ENCODE measurements around the gene INSL6.
A peak's percentile ranks its signal among the peaks of the same experiment; 100 is the strongest.

Gene INSL6, protein sequence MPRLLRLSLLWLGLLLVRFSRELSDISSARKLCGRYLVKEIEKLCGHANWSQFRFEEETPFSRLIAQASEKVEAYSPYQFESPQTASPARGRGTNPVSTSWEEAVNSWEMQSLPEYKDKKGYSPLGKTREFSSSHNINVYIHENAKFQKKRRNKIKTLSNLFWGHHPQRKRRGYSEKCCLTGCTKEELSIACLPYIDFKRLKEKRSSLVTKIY

DNA sequence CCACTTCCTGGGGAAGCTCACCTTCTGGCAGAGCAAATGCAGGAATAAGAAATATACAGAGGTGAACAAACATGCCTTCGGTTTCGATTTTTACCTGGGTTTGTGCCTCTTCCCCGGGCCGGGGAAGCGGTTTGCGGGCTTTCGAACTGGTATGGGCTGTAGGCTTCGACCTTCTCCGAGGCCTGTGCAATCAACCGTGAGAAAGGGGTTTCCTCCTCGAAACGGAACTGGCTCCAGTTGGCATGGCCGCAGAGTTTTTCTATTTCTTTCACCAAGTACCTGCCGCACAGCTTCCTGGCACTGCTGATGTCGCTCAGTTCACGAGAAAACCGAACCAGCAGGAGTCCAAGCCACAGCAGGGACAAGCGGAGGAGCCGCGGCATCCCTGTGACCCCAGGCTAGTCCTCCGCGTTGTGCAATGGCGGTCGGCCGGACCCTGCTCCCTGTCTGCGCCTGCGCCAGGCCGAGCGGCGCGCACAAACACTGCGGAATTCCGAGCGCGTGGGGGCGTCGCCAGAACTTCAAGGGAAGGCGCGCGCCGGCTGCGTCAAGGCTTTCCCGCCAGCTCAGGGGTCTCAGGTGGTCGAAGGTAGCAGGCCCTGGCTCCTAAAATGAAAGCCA, at the start of gene INSL6:
Gene INSL6 (minus strand): TSS at position 420 of the 621 bp plus-strand sequence. CDS start 37 bp downstream, at position 383.
- H3K4me3 ChIP-seq (ENCODE audit: control insufficient read depth, low read depth, low read length) = no peak within 1 kb of the TSS
- TF ChIP-seq, protein P1, sequence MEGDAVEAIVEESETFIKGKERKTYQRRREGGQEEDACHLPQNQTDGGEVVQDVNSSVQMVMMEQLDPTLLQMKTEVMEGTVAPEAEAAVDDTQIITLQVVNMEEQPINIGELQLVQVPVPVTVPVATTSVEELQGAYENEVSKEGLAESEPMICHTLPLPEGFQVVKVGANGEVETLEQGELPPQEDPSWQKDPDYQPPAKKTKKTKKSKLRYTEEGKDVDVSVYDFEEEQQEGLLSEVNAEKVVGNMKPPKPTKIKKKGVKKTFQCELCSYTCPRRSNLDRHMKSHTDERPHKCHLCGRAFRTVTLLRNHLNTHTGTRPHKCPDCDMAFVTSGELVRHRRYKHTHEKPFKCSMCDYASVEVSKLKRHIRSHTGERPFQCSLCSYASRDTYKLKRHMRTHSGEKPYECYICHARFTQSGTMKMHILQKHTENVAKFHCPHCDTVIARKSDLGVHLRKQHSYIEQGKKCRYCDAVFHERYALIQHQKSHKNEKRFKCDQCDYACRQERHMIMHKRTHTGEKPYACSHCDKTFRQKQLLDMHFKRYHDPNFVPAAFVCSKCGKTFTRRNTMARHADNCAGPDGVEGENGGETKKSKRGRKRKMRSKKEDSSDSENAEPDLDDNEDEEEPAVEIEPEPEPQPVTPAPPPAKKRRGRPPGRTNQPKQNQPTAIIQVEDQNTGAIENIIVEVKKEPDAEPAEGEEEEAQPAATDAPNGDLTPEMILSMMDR (conservative IDR thresholded peaks at IDR 0.05; ENCODE audit: control insufficient read depth, insufficient read depth, low read depth, low read length) = no peak
- DNase-seq (ENCODE audit: low read depth) = no peak

DNA sequence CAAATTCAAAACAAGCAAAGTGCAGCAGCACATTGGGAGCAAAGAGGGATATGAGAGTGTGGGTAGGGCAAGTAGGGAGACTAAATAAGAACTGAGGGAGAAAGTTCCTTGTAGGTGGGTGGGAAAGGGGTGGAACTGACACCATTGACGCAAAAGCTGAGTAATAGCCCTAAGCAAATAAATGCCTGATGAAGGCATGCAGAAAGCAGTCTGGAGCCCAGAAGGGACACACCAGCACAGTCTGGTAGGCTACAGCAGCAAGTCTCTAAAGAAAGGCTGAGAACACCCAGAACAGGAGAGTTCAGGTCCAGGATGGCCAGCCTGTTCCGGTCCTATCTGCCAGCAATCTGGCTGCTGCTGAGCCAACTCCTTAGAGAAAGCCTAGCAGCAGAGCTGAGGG, 45.8 kb upstream of the INSL6 start, which contains the start of gene INSL4:
Gene INSL4 (plus strand): TSS at position 208 of the 400 bp plus-strand sequence. CDS start 105 bp downstream, at position 313.
- H3K4me3 ChIP-seq (ENCODE audit: control insufficient read depth, low read depth, low read length) = no peak within 1 kb of the TSS
- DNase-seq (ENCODE audit: low read depth) = peak; percentile 36
- TF ChIP-seq, protein P1 (conservative IDR thresholded peaks at IDR 0.05; ENCODE audit: control insufficient read depth, insufficient read depth, low read depth, low read length) = no peak

DNA sequence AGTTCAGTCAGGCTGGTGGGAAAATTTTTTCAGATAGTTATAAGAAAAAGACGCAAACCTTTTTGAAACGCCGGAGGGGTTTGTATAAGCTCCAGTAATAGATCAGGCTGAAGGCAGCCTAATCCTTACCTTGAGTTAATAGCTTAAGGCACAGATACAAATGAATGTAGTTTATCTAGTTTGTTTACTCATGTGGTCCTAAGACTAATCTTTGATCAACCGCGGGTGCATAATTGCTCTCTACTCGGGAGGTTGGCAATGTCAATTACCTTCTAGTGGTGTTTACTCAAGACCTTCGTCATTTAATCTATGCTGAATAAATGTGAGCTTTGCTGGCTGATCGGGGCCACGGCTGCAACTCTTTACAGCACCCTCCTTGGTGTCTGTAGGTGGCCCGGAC, 45.1 kb upstream of the INSL6 start:
- TF ChIP-seq, protein P1 (conservative IDR thresholded peaks at IDR 0.05; ENCODE audit: control insufficient read depth, insufficient read depth, low read depth, low read length) = no peak
- no peak for DNase-seq (ENCODE audit: low read depth)
- no peak overlapping the region for H3K4me3 ChIP-seq (ENCODE audit: control insufficient read depth, low read depth, low read length)

DNA sequence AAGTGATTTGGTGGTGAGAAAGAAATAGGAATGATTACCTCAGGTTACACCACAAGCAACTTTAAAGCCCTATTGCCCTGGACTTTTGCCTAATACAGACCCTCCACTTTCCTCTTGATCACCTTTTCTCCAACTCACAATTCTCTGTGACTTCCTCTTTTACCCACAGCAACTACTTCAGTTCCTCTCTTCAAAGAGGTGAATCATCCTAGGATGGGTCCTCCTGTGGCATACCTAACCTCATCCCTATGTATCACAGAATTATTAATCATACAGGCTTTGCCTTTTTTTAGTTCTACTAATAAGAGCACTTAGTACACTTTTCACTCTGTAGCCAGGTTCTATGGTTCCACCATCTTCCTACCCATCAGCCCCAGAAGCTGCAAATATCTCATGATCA, 19.6 kb upstream of the INSL6 start:
- no peak for DNase-seq (ENCODE audit: low read depth)
- TF ChIP-seq, protein P1 (conservative IDR thresholded peaks at IDR 0.05; ENCODE audit: control insufficient read depth, insufficient read depth, low read depth, low read length) = no peak
- no peak overlapping the region for H3K4me3 ChIP-seq (ENCODE audit: control insufficient read depth, low read depth, low read length)

DNA sequence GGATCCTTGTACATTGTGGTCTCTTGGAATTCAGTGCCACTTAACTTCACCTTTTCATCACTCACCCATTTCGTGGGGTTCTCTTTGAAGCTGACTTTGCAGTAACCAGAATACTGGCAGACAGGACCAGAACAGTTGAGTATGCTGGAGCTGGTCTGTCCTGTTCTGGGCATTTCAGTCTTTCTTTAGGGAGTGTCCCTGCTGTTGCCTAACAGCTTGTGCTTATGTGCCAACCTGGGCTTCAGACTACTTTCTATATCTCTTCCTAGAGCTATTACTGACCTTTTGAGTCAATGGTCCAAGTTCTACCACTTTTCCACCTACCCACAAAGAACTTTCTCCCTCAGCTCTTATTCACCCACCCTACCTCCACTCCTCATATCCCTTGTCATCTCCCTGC, 10.0 kb upstream of the INSL6 start:
- H3K4me3 ChIP-seq (ENCODE audit: control insufficient read depth, low read depth, low read length) = no peak overlapping the region
- DNase-seq (ENCODE audit: low read depth) = no peak
- TF ChIP-seq, protein P1 (conservative IDR thresholded peaks at IDR 0.05; ENCODE audit: control insufficient read depth, insufficient read depth, low read depth, low read length) = no peak

DNA sequence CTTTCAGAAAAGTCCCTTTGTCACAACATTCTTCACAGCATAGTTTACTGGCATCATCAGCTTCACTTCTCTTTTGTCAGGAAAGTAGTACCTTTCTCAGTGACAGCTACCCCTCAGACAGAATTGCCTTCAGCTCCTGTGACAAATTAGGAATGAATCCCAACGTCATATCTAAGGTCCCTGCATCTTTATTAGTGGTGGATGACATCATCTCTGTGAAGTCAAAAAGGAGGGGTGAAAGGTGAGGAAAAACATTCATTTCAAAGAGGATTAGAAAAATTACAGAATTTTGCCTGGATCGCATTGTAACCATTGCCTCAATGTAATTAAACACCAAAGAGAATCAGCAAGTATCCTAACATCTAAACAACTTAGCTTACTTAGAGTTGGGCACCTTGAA, 7.9 kb upstream of the INSL6 start:
- no peak for DNase-seq (ENCODE audit: low read depth)
- TF ChIP-seq, protein P1 (conservative IDR thresholded peaks at IDR 0.05; ENCODE audit: control insufficient read depth, insufficient read depth, low read depth, low read length) = no peak
- no peak overlapping the region for H3K4me3 ChIP-seq (ENCODE audit: control insufficient read depth, low read depth, low read length)
